Muscle layer of colon (tissue), 2 donors: ENCODE data around the gene RYR1.
"Not testable (repeated sequence)": the region's sequence is repeated elsewhere in the genome, so short reads cannot be mapped to it uniquely, and the experiment has no call there.

ENCODE experiments used
- H3K27ac ChIP-seq: one replicate; pipeline ENCODE4 v1.7.0; 2013; ENCODE audit warnings: low read depth, mild to moderate bottlenecking, low read length, moderate library complexity
- H3K27me3 ChIP-seq, 2 donors: one replicate each; pipeline ENCODE4 v1.7.0; 2013; ENCODE audit warnings: low read length in 2 of 2, mild to moderate bottlenecking in 2 of 2; ENCODE audit not compliant: insufficient read depth in 2 of 2, control insufficient read depth in 1 of 2
- H3K36me3 ChIP-seq: one replicate; pipeline ENCODE4 v1.7.0; 2013; ENCODE audit warnings: mild to moderate bottlenecking, low read length; ENCODE audit not compliant: insufficient read depth
- H3K4me1 ChIP-seq: one replicate; pipeline ENCODE4 v1.7.0; 2013; ENCODE audit warnings: mild to moderate bottlenecking, low read length; ENCODE audit not compliant: insufficient read depth
- H3K4me3 ChIP-seq, 2 donors: one replicate each; pipeline ENCODE4 v1.7.0; 2013; ENCODE audit warnings: low read length in 2 of 2, low read depth in 1 of 2, mild to moderate bottlenecking in 1 of 2, moderate library complexity in 1 of 2
- H3K9ac ChIP-seq: one replicate; pipeline ENCODE4 v1.7.0; 2013; ENCODE audit warnings: low read length
- H3K9me3 ChIP-seq: one replicate; pipeline ENCODE4 v1.7.0; 2013; ENCODE audit warnings: mild to moderate bottlenecking, low read length
- donor health status: abdominal sarcoma.
- donor health status: Adenocarcinoma of cecum.

The RYR1 gene

GRCh38 chr19:38550376-38550775, 116.9 kb downstream of the RYR1 start:
- Histone ChIP-seq H3K9ac (no peak overlapping the region), H3K27me3 (no peaks in the 10 kb centered on the region), H3K36me3 (no peaks in the 10 kb centered on the region), H3K9me3 (no peaks in the 10 kb centered on the region), H3K27ac (no peak overlapping the region), H3K4me3 (no peak overlapping the region), H3K4me1 (no peaks in the 10 kb centered on the region)

DNA sequence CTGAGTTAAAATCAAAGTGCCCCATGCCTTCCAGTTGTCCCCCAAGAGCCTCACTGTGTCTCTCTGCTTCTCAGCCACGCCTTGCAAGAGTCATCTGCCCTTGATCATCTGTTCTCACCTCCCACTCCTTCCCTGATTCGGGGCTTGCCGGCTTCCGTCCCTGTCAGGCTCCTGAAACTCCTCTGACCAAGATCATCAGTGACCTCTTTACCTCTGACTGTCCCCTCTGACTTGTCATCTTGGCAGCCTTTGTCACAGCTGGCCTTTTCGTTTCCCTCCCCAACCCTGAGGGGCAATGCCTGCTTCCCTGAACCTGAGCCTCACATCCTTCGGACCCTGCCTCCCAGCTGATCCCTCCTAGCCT, 117.9 kb downstream of the RYR1 start:
- no peaks in the 10 kb centered on the region for H3K36me3 ChIP-seq
- H3K4me3 ChIP-seq, result no peak overlapping the region
- H3K9ac ChIP-seq, result no peak overlapping the region
- H3K27ac ChIP-seq, result no peak overlapping the region
- H3K27me3 ChIP-seq, result no peaks in the 10 kb centered on the region
- no peaks in the 10 kb centered on the region for H3K4me1 ChIP-seq
- no peaks in the 10 kb centered on the region for H3K9me3 ChIP-seq

GRCh38 chr19:38553239-38553638, 119.7 kb downstream of the RYR1 start:
- H3K4me3 ChIP-seq, H3K27ac ChIP-seq, H3K36me3 ChIP-seq, H3K27me3 ChIP-seq, H3K4me1 ChIP-seq, H3K9me3 ChIP-seq, H3K9ac ChIP-seq: not testable (repeated sequence)

DNA sequence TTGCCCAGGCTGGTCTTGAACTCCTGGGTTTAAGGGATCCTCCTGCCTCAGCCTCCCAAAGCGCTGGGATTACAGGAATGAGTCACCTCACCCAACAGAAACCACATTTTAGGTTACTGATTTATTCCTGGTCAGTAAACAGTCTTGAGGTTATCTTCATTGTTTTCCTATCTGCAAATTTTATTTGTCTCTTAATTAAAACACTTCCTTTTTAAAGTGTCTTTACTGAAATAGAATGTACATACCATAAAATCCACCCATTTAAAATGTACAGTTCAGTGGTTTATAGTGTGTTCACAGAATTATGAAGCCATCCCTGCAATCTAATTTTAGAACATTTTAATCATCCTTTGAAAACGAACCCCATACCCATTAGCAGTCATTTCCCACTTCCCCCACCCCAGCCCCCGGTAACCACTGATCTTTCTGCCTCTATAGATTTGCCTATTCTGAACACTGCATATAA, 121.2 kb downstream of the RYR1 start:
- Histone ChIP-seq H3K9me3 (no peaks in the 10 kb centered on the region), H3K27ac (no peak overlapping the region), H3K9ac (no peak overlapping the region), H3K4me3 (no peak overlapping the region), H3K27me3 (no peaks in the 10 kb centered on the region), H3K4me1 (no peaks in the 10 kb centered on the region), H3K36me3 (no peaks in the 10 kb centered on the region)

- no peaks in the 10 kb centered on the region for H3K9me3 ChIP-seq
- H3K27ac ChIP-seq, result no peak overlapping the region
- no peak overlapping the region for H3K9ac ChIP-seq
- no peaks in the 10 kb centered on the region for H3K4me1 ChIP-seq
- no peaks in the 10 kb centered on the region for H3K36me3 ChIP-seq
- H3K27me3 ChIP-seq, result no peaks in the 10 kb centered on the region
- H3K4me3 ChIP-seq, result no peak overlapping the region
Observed at GRCh38 chr19:38555200-38555599, 121.7 kb downstream of the RYR1 start.

DNA sequence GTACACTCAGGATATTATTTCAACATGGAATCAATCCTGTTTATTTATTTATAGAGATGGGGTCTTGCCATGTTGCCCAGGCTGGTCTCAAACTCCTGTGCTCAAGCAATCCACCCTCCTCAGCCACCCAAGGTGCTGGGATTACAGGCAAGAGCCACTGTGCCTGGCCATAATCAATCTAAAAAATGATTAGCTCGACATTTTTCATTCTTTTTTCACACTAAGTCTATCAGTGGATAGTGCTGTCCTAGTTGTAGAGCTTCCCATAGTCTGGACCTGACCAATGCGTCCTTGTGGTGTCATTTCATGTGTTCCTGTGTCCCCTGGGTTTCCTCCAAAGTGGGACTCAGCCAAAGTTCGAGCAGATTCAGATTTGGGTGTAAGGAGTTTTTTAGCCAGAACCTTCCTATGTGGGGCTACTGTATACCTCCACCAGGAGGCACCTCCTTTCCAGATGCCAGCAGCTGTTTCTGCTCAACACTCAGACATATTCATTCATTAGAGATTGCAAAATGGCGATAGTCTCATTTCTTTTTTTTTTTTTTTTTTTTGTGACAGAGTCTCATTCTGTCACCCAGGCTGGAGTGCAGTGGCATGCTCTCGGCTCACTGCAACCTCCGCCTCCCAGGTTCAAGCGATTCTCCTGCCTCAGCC, 123.2 kb downstream of the RYR1 start:
- no peak overlapping the region for H3K9ac ChIP-seq
- H3K9me3 ChIP-seq, result no peaks in the 10 kb centered on the region
- no peak overlapping the region for H3K4me3 ChIP-seq
- H3K36me3 ChIP-seq, result no peaks in the 10 kb centered on the region
- no peak overlapping the region for H3K27ac ChIP-seq
- no peaks in the 10 kb centered on the region for H3K4me1 ChIP-seq
- no peaks in the 10 kb centered on the region for H3K27me3 ChIP-seq

DNA sequence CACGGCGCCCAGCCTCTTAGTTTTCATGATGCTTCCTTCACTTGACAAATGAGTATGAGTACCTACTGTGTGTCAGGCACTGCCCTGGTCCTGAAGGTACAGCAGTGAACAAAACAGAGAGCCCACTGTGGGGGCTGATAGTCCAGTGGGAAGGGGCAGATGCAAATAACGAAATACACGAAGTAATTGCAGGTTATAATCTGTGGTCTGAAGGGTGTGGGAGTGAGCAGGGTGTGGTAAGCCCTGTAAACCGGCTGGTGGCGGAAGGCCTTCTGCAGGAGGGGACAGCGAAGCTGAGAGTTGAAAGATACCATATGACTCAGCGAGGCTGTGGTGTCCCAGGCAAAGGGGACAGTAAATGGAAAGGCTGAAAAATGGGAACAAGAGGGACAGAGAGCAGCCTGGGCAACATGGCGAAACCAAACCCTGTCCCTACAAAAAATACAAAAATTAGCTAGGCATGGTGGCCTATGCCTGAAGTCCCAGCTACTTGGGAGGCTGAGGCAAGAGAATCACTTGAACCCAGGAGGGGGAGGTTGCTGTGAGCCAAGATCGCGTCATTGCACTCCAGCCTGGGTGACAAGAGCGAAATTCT, 123.8 kb downstream of the RYR1 start:
- Histone ChIP-seq H3K36me3 (no peaks in the 10 kb centered on the region), H3K4me1 (no peaks in the 10 kb centered on the region), H3K9ac (no peak overlapping the region), H3K27ac (no peak overlapping the region), H3K4me3 (no peak overlapping the region), H3K9me3 (no peaks in the 10 kb centered on the region), H3K27me3 (no peaks in the 10 kb centered on the region)

DNA sequence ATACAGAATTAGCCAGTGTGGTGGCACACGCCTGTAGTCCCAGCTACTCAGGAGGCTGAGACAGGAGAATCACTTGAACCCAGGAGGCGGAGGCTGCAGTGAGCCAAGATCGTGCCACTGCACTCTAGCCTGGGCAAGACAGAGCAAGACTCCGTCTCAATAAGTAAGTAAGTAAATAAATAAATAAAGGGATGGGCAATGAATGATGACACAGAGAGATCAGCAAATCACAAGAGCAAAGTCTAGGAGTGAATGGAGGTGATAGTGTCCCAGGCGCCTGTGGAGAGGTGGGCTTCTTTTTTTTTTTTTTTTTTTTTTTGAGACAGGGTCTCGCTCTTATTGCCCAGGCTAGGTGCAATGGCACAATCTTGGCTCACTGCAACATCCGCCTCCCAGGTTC, 125.4 kb downstream of the RYR1 start:
- not testable (repeated sequence) for H3K36me3 ChIP-seq, H3K9ac ChIP-seq, H3K27ac ChIP-seq, H3K9me3 ChIP-seq, H3K4me3 ChIP-seq, H3K27me3 ChIP-seq, H3K4me1 ChIP-seq

GRCh38 chr19:38559428-38560401, 126.2 kb downstream of the RYR1 start:
- no peak overlapping the region for H3K9ac ChIP-seq
- H3K36me3 ChIP-seq, result no peaks in the 10 kb centered on the region
- H3K4me3 ChIP-seq, result no peak overlapping the region
- no peaks in the 10 kb centered on the region for H3K9me3 ChIP-seq
- H3K27ac ChIP-seq, result no peak overlapping the region
- peaks cover 0 to 7% of the 10 kb centered on the region in 2 donors for H3K27me3 ChIP-seq
- no peaks in the 10 kb centered on the region for H3K4me1 ChIP-seq

DNA sequence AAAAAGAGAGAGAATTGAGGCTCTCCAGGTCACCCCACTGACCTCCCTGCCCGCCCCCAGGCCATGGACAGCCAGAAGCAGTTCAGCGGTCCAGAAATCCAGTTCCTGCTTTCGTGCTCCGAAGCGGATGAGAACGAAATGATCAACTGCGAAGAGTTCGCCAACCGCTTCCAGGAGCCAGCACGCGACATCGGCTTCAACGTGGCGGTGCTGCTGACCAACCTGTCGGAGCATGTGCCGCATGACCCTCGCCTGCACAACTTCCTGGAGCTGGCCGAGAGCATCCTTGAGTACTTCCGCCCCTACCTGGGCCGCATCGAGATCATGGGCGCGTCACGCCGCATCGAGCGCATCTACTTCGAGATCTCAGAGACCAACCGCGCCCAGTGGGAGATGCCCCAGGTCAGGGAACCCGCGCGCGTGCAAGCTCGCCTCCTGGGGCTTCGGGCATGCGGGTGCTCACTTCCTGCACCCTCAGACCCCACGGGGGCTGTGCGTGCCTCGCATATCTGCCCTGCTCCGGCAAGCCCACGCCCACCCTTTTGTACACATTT, 127.6 kb downstream of the RYR1 start:
- Histone ChIP-seq H3K9me3 (no peaks in the 10 kb centered on the region), H3K9ac (no peak overlapping the region), H3K27me3 (peaks cover 0 to 14% of the 10 kb centered on the region in 2 donors), H3K36me3 (no peaks in the 10 kb centered on the region), H3K4me1 (no peaks in the 10 kb centered on the region), H3K4me3 (no peak overlapping the region), H3K27ac (no peak overlapping the region)

- no peak overlapping the region for H3K9ac ChIP-seq
- no peaks in the 10 kb centered on the region for H3K9me3 ChIP-seq
- H3K36me3 ChIP-seq, result no peaks in the 10 kb centered on the region
- no peak overlapping the region for H3K27ac ChIP-seq
- no peaks in the 10 kb centered on the region for H3K4me1 ChIP-seq
- H3K4me3 ChIP-seq, result no peak overlapping the region
- H3K27me3 ChIP-seq, result peaks cover 0 to 16% of the 10 kb centered on the region in 2 donors
Observed at GRCh38 chr19:38561658-38562057, 128.2 kb downstream of the RYR1 start.
